ENCODE measurements around the gene MSH3.
A peak's percentile ranks its signal among the peaks of the same experiment; 100 is the strongest.
"Not testable (repeated sequence)": the region's sequence is repeated elsewhere in the genome, so short reads cannot be mapped to it uniquely, and the experiment has no call there.

Gene MSH3

DNA sequence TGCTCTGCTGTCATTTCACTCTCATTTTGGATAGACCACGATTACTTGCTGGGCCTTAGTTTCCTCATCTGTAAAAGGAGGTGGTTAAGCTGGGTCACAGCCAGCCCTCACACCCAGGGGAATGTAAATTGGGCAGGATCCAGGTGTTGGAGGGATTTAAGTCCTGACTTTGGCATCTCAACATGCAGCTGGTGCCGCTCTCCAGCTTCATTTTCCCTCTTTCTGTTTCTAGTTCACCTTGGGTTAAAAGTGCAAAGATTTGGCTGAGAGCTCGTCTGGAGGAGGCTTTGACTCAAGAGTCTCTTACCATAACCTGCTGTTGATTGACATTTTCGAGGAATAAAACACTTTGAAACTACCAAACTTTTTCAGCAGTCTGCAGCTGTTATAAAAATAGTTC, 144.6 kb downstream of the MSH3 start:
- no peak for DNase-seq

DNA sequence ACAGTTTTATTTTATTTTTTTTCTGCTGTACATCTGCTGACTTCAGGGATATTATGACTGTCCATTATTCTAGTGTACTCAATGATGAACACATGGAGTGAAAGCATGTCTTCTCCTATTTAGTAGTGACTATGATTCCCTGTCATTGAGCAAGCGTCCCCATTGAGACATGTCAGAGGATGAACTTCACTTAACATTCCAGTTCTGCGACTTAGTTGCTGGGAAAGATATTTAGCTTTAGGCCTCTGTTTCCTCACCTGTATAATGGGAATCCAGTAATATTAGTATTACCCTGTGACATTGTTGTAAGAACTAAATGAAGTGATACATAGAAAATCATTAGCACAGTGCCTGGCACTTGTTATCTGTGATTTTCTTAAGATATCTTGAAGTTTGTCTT, 145.1 kb downstream of the MSH3 start:
- DNase-seq = no peak

DNA sequence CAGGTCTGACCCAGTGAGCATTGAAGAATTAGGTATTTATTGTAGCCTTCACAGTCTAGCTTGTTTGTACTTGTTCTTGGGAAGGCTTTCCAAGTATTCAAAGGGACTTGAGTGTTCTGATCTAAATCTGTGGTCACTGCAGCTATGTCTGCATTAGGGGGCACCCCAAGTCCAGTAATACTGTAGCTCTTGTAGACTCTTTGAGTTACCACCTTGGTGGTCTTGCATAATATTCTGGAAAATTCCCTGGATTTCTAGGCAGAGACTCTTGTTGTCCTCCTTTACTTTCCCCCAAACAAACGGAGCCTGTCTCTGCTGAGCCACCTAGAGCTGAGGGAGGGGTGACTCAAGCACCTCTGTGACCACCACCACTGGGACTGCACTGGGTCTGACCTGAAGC, 149.9 kb downstream of the MSH3 start:
- no peak for DNase-seq

DNA sequence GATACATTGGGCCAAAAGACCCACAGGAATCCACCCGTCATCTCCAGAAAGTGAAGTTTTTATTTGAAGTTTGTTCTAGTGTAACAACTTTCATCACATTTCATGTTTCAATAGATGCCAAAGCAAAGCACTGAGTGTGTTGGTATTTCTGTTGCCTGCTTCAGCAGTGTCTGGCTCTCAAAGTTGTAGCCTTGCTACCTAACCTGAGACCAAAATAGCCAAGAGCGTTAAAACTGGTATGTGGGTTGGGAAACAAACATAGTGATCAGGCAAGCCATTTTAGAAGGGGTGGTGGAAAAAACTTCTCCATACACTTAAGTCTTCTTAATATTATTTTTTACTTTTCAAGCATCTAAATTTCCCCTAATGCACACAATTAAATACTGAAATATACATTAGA, 150.6 kb downstream of the MSH3 start:
- DNase-seq = no peak

DNA sequence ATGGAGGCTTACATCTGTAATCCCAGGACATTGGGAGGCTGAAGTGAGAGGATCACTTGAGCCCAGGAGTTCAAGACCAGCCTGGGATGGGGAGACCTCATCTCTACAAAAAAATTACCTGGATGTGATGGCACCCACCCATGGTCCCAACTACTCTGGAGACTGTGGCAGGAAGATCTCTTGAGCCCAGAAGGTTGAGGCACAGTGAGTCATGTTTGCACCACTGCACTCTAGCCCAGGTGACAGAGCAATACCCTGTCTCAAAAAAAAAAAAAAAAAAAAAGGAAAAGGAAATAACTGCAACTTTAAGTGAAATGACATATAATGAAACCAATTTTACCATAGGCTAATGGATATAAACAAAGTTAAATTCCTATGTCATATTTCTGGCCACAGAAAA, 152.5 kb downstream of the MSH3 start:
- DNase-seq = no peak

DNA sequence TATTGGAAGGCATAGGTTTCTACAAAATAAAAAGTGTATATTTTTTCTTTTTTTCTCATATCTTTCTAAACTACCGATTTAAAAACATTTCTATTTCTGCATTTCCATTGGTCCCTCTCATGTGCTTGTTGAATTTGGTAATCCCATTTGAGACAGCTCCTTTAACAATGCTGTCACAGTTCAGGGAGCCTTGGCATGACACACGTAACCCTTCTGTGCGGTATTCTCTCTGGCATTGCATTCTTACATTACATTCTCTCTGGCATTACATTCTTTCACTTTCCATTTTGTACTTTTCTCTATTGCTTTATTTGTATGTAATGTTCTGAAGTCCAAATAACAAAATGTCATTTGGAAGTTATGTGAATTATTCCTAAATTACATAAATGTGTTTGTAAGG, 155.0 kb downstream of the MSH3 start:
- DNase-seq = no peak

DNA sequence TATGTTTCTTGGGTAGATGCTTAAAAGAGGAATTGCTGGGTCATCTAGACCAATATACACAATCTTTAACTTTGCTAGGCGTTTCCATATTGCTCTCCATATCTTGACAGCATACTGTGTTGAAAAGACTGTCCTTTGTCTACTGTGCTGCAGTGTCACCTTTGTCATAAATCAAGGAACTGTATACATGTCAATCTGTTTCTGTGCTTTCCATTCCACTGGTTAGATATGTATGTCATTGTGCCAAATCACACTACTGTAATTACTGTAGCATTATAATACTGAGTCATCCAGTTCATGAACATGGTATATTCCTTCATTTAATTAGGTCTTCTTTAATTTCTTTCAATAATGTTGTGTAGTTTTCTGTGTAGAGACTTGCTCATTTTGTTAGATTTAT, 156.0 kb downstream of the MSH3 start:
- no peak for DNase-seq

DNA sequence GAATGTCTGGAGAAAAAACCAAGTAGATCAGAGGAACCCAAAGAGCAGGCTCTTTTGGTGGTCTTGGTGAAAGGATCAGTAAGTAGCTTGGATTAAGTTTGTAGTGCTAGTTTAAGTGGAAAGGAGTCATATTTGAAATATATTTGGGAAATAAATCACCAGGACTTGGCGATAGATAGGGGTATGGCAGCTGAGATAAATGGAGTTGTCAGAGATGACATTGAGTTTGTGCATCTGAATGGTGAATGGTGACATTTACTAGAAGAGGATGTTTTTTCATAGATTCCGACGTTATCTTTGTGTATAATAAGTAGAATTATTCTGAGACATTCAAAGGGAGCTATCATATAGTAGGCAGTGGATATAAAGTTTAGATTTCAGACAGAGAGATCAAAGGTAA, 162.1 kb downstream of the MSH3 start:
- DNase-seq = no peak

DNA sequence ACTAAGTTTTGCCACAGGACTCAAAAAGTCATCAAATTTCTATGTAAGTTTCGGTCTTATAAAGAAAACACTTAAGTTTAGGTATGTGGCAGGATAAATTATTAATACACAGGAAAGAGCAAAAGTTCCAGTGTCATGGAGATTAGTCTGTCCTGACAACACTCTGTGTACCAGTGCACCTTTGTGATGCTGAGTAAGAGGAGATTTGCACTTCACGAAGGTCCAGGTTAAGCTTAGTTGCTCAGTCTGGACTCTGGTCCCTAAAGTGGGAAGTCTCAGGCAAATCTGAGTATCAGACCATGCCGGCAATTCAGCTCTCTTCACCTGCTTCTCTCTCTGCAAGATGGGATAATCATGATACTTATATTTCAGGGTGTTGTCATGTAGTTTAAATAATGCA, 166.2 kb downstream of the MSH3 start:
- no peak for DNase-seq

DNA sequence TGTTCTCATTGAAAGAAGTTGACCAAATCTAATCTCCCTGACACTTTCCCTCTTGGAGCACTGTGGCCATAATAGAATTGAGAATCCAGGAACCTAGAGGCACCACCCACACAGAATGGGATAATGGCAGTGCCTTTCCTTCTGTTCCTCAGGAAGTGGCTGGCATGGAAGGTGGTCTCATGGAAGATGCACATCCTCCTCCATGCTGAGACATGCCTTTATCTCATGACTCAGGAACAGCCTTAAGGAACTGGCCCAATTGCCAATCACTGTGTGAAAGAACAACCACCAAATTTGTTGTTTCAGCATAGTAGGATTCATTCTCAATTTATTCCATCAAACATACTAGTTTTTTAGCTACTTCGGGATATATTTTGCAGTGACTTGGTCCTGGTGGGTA, 168.2 kb downstream of the MSH3 start:
- DNase-seq = no peak

DNA sequence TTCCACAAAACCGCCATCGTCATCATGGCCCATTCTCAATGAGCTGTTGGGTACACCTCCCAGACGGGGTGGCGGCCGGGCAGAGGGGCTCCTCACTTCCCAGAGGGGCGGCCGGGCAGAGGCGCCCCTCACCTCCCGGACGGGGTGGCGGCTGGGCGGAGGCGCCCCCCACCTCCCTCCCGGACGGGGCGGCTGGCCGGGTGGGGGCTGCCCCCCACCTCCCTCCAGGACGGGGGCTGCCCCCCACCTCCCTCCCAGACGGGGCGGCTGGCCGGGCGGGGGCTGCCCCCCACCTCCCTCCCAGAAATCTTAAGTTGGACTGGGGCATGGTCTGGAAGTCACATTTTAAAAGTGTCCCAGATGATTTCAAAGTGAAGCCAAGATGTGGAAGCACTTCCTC, 169.7 kb downstream of the MSH3 start:
- DNase-seq = not testable (repeated sequence)

DNA sequence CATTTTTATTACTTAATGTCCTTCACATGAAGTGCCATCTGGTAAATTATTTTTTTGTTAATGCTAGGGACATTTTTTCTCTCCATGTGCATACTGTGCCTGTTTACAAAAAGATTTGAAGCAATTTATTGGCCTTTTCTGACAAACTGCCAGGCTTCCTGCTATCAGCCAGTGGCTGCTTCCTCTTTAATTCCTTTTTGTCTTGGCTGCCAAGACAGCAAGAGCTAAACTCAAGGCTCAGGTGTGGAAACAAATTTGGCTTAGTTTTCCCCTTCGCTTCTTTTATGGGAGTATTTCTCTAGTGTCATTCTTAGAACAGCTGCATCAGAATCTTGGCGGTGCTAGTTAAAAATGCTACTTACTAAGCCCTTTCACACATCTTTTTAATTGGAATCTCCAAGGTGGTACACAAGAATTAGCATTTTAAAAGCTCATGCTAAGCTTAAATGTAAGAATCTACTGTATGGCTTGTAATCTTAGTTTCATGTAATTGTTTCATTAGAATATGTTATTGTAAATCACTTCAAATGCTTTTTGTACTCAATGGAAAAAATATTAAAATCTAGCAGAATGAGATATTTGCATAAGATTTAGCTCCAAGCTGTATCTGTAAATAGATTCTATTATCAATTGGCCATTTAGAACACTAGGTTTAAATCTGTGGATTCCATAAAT, 171.5 kb downstream of the MSH3 start:
- DNase-seq = no peak

DNA sequence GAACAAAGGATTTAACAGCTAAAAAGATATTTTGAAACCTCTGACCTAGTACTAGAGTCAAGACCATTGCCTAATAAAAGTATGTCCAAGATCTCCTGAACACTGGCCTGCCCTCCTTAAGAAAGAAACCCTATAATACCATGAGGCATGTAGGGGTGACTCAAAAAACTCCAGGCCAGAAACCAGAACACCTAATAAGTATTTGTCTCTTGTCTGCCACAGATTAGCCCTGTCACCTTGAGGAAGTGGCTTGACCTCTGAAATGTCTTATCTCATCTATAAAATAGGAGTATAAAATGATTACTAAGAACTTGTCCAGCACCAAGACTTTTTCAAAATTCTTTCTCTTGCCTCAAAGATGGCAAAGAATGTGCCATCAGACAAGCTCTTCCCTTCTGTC, 180.3 kb downstream of the MSH3 start:
- DNase-seq = no peak

DNA sequence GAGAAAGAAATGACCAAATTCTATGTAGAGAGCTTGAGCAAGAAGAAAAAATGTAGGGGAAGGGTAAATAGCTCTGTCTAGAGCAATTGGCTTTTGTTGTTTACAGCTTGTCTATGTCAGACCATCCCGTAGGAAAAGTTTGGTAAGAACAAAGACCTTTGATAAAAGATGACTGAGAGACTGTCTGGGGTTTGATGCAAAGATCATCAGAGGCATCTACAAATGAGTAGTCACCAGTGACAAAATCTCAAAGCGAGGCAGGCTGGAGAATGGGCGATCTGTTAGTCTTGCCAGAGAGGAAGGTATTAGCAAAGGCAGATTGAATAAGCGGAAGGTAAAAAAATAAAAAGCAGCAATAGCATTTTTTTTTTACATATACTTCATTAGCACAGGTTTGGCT, 180.7 kb downstream of the MSH3 start:
- no peak for DNase-seq

DNA sequence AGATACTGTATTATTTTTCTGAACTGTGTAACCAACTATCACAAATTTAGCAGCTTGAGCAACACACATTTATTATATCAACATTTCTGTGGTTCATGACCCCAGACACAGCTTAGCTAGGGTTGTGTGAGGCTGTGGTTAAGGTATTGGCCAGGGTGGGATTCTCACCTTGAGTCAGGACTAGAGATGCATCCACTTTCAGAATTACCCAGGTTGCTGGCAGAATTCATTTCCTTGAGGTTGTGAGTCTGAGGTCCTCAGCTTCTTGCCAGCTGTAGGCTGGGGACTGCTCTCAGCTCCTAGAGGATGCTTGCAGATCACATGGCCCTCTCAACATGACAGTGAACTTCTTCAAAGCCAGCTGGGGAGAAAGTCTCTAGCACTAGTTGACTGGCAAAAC, 183.2 kb downstream of the MSH3 start:
- DNase-seq = no peak

DNA sequence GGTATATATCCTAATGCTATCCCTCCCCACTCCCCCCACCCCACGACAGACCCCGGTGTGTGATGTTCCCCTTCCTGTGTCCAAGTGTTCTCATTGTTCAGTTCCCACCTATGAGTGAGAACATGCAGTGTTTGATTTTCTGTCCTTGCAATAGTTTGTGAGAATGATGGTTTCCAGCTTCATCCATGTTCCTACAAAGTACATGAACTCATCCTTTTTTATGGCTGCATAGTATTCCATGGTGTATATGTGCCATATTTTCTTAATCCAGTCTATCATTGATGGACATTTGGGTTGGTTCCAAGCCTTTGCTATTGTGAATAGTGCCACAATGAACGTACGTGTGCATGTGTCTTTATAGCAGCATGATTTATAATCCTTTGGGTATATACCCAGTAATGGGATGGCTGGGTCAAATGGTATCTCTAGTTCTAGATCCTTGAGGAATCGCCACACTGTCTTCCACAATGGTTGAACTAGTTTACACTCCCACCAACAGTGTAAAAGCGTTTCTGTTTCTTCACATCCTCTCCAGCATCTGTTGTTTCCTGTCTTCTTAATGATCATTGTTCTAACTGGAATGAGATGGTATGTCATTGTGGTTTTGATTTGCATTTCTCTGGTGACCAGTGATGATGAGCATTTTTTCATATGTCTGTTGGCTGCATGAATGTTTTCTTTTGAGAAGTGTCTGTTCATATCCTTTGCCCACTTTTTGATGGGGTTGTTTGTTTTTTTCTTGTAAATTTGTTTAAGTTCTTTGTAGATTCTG, 186.8 kb downstream of the MSH3 start:
- DNase-seq = peak; percentile 3

DNA sequence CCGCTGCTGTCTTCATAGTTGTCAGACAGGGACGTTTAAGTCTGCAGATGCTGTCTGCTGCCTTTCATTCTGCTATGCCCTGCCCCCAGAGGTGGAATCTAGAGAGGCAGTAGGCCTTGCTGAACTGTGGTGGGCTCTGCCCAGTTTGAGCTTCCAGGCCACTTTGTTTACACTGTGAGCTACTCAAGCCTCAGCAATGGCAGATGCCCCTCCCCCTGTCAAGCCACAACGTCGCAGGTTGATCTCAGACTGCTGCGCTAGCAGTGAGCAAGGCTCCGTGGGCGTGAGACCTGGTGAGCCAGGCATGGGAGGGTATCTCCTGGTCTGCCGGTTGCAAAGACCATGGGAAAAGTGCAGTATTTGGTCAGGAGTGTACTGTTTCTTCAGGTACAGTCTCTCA, 192.0 kb downstream of the MSH3 start:
- not testable (repeated sequence) for DNase-seq

DNA sequence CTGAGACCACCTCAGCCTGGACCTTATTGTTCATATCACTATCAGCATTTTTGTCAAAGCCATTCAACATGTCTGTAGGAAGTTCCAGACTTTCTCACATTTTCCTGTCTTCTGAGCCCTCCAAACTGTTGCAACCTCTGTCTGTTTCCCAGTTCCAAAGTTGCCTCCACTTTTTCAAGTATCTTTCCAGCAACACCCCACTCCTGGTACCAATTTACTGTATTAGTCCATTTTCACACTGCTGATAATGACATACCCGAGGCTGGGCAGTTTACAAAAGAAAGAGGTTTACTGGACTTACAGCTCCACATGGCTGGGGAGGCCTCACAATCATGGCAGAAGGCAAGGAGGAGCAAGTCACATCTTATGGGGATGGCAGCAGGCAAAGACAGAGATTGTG, 195.7 kb downstream of the MSH3 start:
- not testable (repeated sequence) for DNase-seq

DNA sequence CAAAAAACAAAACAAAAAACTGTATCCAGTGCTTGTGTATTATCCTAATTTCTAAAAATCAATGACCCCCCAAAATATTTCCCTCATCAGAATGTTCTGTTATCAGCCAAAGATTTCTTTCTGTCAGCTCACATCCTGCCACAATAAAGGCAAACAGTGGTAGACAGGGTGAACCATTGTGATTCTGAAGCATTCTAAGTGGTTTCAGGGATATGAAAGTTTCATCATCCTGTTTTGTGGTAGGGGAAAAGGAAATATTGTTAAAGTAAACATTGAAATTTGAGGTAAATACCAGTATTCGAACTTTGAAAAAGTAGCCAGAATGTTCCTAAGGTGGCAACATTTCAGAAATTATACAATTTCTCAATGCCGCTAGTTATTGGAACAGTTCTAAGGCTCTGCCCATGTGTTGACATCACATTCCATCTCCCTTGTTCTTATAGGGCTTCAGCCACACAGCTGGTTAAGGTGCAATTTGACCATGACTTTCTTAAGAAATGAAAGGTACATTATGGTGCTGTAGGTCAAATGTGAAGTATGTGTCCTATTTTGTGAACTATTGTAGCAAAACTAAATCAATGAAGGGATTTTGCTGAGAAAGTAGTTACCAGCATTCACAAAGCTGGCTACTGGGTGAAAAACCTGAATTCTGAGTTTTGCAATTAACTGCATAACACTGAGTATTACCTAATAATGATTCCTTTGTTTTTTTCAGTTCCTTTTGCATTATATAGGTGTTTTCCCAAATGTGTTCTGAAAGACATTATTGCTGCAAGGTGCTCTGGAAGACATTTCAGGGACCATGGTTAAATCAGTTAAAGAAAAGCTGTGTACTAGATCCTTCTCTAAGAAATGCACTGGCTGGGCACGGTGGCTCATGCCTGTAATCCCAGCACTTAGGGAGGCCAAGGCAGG, 198.1 kb downstream of the MSH3 start:
- no peak for DNase-seq

DNA sequence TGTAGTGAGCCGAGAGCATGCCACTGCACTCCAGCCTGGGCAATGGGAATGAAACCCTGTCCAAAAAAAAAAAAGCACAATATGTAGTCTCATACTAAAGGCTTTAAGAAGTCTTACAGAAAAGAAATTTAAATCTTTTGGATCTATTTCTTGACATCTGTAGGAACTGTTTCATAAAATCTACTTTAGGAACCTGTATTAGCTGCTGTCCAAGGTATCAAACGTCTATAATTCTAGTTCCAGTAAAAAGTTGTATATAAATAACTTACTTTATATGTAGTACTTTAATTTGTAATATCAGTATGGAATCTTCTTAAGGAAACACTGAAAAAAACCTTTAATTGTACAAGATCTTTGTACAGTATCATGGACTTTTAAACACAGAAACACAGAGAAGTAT, 199.0 kb downstream of the MSH3 start:
- DNase-seq = no peak

DNA sequence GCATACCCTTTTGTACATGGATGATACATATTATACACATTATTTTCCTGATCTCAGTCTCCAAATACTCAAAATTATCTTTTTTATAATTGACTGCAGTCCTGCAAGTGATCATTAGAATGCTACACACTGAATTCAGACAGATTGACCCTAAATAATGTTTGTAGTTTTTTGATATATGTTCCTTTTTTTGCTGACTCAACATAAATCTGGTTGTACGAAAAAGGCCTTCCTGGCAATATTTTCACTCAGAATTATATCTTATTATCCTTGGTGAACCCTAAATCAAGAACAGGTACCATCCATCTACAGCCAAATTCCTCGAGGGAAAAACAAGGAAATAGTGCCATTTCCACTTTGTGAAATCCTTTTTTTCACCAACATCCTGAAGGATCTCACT, 200.1 kb downstream of the MSH3 start:
- DNase-seq = no peak

DNA sequence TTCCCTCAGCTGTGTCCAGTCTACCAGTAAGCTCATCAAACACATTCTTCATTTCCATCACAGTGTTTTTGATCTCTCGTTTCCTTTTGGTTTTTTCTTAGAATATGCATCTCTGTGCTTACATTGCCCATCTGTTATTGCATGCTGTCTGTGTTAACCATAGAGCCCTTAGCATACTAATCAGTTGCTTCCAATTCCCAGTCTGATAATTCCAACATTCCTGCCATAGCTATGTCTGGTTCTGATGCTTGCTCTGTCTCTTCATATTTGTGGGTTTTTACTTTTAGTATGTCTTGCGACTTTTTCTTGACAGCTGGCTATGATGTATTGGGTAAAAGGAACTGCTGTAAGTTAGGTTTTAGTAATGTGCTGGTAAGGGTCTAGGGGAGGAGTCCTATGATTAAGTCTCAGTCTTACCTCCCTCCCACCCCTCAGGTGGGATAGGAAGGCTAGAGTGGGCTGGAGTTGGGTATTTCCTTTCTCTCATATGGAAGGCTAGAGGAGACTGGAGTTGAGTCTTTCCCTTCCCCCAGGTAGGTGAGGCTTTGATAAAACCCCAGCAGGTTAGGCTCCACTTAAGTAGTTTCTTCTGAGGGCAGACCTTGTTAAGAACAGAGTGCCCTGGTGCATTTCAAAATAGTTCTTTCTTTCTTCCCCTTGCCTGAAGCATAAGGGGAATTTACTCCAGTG, 206.6 kb downstream of the MSH3 start:
- DNase-seq = peak; percentile 77

DNA sequence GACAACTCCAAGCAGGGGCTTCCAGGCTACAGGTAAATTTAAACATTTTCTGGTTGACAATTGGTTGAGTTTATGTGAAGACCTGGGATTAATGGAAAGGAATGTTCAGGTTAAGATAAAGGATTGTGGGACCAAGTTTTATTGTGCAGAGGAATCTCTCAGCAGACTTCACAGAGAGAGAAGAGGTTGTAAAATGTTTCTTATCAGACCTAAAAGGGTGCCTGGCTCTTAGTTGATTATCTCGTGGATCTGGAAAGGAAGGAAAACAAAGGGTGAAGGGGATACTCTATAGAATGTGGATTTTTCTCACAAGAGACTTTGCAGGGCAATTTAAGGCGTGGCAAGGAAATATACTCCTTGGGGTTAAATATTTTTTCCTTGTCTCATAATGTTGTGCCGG, 209.3 kb downstream of the MSH3 start:
- DNase-seq = no peak

Data from fibroblast of skin of right quadriceps (primary cell).